HEK293 (cell line): ENCODE results near the gene CHCHD6.

Experiments
- CTCF ChIA-PET: fragments of 350-600 bp; formaldehyde crosslinking; extraction: SDS; loops from one replicate; lab custom pipeline; 2021; ENCODE audit warnings: antibody characterized with exemption; lab: Yijun Ruan, JAX
- POLR2A ChIA-PET: fragments of 300-600 bp; formaldehyde crosslinking; extraction: SDS; loops from one replicate; lab custom pipeline; 2020; ENCODE audit warnings: antibody characterized with exemption, inconsistent platforms; lab: Yijun Ruan, JAX
- H3K27ac ChIP-seq: fragments of 200-500 bp; sonication (Bioruptor generic); 2 replicates; pipeline ENCODE4 v1.5.1; 2014; ENCODE audit warnings: low read depth, low read length, control low read depth, inconsistent platforms; ENCODE audit errors: extremely low read depth
- H3K36me3 ChIP-seq, 2 experiments: fragments of 200-500 bp in 1 of 2; sonication (Bioruptor generic) in 1 of 2; 1 replicate in 1 of 2; 2 replicates in 1 of 2; pipeline ENCODE4 v1.5.1; 2014 to 2017; ENCODE audit warnings: inconsistent platforms in 2 of 2, low read length in 2 of 2; ENCODE audit not compliant: control insufficient read depth in 2 of 2, insufficient read depth in 1 of 2
- H3K4me1 ChIP-seq: fragments of 200-500 bp; sonication (Bioruptor generic); 2 replicates; pipeline ENCODE4 v1.5.1; 2014; ENCODE audit warnings: mild to moderate bottlenecking, low read length, inconsistent platforms; ENCODE audit not compliant: control insufficient read depth, insufficient read depth
- H3K4me3 ChIP-seq: 2 replicates; pipeline ENCODE4 v1.5.1; 2011; ENCODE audit warnings: low read depth, mild to moderate bottlenecking, control low read depth, low read length, moderate library complexity
- H3K9me3 ChIP-seq: fragments of 200-500 bp; sonication (Bioruptor generic); 2 replicates; pipeline ENCODE4 v1.5.1; 2014; ENCODE audit warnings: low read depth, low read length, inconsistent platforms; ENCODE audit not compliant: control insufficient read depth, insufficient read depth
- FEZF1 ChIP-seq: fragments of 450-650 bp; formaldehyde crosslinking; IDR thresholded peaks from 2 replicates; pipeline ENCODE4 v1.5.1; 2016; ENCODE audit warnings: missing biosample characterization, missing genetic modification characterization
- GLIS1 ChIP-seq: fragments of 450-650 bp; formaldehyde crosslinking; IDR thresholded peaks from 2 replicates; pipeline ENCODE4 v1.5.1; 2016; ENCODE audit warnings: missing biosample characterization, missing genetic modification characterization
- MYNN ChIP-seq: fragments of 450-650 bp; formaldehyde crosslinking; IDR thresholded peaks from 2 replicates; pipeline ENCODE4 v1.5.1; 2016; ENCODE audit warnings: missing biosample characterization, missing genetic modification characterization, borderline replicate concordance
- PRDM10 ChIP-seq: fragments of 450-650 bp; formaldehyde crosslinking; IDR thresholded peaks from 2 replicates; pipeline ENCODE4 v1.5.1; 2016; ENCODE audit warnings: missing biosample characterization, missing genetic modification characterization
- SP2 ChIP-seq: fragments of 450-650 bp; formaldehyde crosslinking; IDR thresholded peaks from 2 replicates; pipeline ENCODE4 v1.5.1; 2016; ENCODE audit warnings: missing biosample characterization, missing genetic modification characterization
- ZBTB17 ChIP-seq: fragments of 450-650 bp; formaldehyde crosslinking; IDR thresholded peaks from 2 replicates; pipeline ENCODE4 v1.5.1; 2016; ENCODE audit warnings: missing biosample characterization, missing genetic modification characterization
- ZIC2 ChIP-seq: fragments of 450-650 bp; formaldehyde crosslinking; IDR thresholded peaks from 2 replicates; pipeline ENCODE4 v1.5.1; 2016; ENCODE audit warnings: missing biosample characterization, missing genetic modification characterization
- ZNF223 ChIP-seq: fragments of 450-650 bp; formaldehyde crosslinking; IDR thresholded peaks from 2 replicates; pipeline ENCODE4 v1.5.1; 2016; ENCODE audit warnings: missing biosample characterization, missing genetic modification characterization
- ZNF239 ChIP-seq: fragments of 450-650 bp; formaldehyde crosslinking; IDR thresholded peaks from 2 replicates; pipeline ENCODE4 v1.5.1; 2016; ENCODE audit warnings: missing biosample characterization, missing genetic modification characterization
- ZNF311 ChIP-seq: fragments of 450-650 bp; formaldehyde crosslinking; IDR thresholded peaks from 2 replicates; pipeline ENCODE4 v1.5.1; 2017; ENCODE audit warnings: missing biosample characterization, missing genetic modification characterization, borderline replicate concordance
- ZNF585B ChIP-seq: fragments of 450-650 bp; formaldehyde crosslinking; IDR thresholded peaks from 2 replicates; pipeline ENCODE4 v1.5.1; 2016; ENCODE audit warnings: missing biosample characterization, missing genetic modification characterization
- ZNF600 ChIP-seq: fragments of 450-650 bp; formaldehyde crosslinking; IDR thresholded peaks from 2 replicates; pipeline ENCODE4 v1.5.1; 2016; ENCODE audit warnings: missing biosample characterization, missing genetic modification characterization
- ZNF670 ChIP-seq: fragments of 450-650 bp; formaldehyde crosslinking; IDR thresholded peaks from 2 replicates; pipeline ENCODE4 v1.5.1; 2016; ENCODE audit warnings: missing biosample characterization, missing genetic modification characterization, low read depth
- ZNF701 ChIP-seq: fragments of 450-650 bp; formaldehyde crosslinking; IDR thresholded peaks from 2 replicates; pipeline ENCODE4 v1.5.1; 2016; ENCODE audit warnings: missing biosample characterization, missing genetic modification characterization
- ZNF792 ChIP-seq: fragments of 450-650 bp; formaldehyde crosslinking; IDR thresholded peaks from 2 replicates; pipeline ENCODE4 v1.5.1; 2016; ENCODE audit warnings: missing biosample characterization, missing genetic modification characterization

Gene CHCHD6

GRCh38 chr3:126979046-126979628 is 275.1 kb downstream of the CHCHD6 start:
- Histone ChIP-seq H3K4me1 (no peaks in the 10 kb centered on the region), H3K4me3 (no peak overlapping the region), H3K9me3 (no peaks in the 10 kb centered on the region), H3K36me3 (no peaks in the 10 kb centered on the region)
- POLR2A ChIA-PET: no interaction called here
- CTCF ChIA-PET: interaction anchor here (0.6 to 1.4 kb wide), 2 partner anchors 28 to 227 kb away, joined by 3 to 4 read pairs; no protein-coding TSS in a partner anchor
- TF ChIP-seq ZNF585B (tag by site-specific recombination): no peak
- 0 out of 2 replicates have a peak, but pooled peaks have one; percentile 10 for TF ChIP-seq ZIC2 (tag by site-specific recombination)
- TF ChIP-seq, all 188 proteins: peak for 1
- no peak overlapping the region for H3K27ac ChIP-seq

GRCh38 chr3:126980266-126980811 is 276.3 kb downstream of the CHCHD6 start:
- H3K9me3 ChIP-seq: no peaks in the 10 kb centered on the region
- H3K36me3 ChIP-seq: no peaks in the 10 kb centered on the region
- H3K4me3 ChIP-seq: no peak overlapping the region
- ChIA-PET POLR2A (no interaction called here), CTCF (no interaction called here)
- no peak overlapping the region for H3K27ac ChIP-seq
- peaks cover 2% of the 10 kb centered on the region; the same call in 1 of the 2 replicates for H3K4me1 ChIP-seq
- TF ChIP-seq ZNF239 (tag by site-specific recombination) (no peak), MYNN (tag by site-specific recombination) (no peak), FEZF1 (tag by site-specific recombination) (no peak)

GRCh38 chr3:126982126-126982470 is 278.1 kb downstream of the CHCHD6 start:
- peaks cover 7% of the 10 kb centered on the region; the same call in 1 of the 2 replicates for H3K4me1 ChIP-seq
- CTCF ChIA-PET: interaction anchor here (0.5 to 1.2 kb wide), 15 partner anchors 11 to 677 kb away, joined by 3 to 7 read pairs (median 3); no protein-coding TSS in a partner anchor
- H3K9me3 ChIP-seq: no peaks in the 10 kb centered on the region
- no peak for TF ChIP-seq ZNF792 (tag by site-specific recombination)
- no peak for TF ChIP-seq ZNF670 (tag by site-specific recombination)
- TF ChIP-seq SP2 (tag by site-specific recombination): no peak
- peak; percentile 59 for TF ChIP-seq ZNF223
- TF ChIP-seq PRDM10 (tag by site-specific recombination): peak; percentile 61; the same call in 1 of the 2 replicates
- no peak for TF ChIP-seq ZNF600 (tag by site-specific recombination)
- no peak for TF ChIP-seq ZNF311 (tag by site-specific recombination)
- TF ChIP-seq GLIS1 (tag by site-specific recombination): peak; percentile 95
- peak; percentile 73; the same call in 1 of the 2 replicates for TF ChIP-seq ZBTB17 (tag by site-specific recombination)
- no peak for TF ChIP-seq ZNF701
- H3K27ac ChIP-seq: no peak overlapping the region
- no peaks in the 10 kb centered on the region for H3K36me3 ChIP-seq
- H3K4me3 ChIP-seq: peak overlapping the region; percentile 50
- POLR2A ChIA-PET: no interaction called here
